Measurements from ENCODE around the gene HDLBP.

The HDLBP gene

DNA sequence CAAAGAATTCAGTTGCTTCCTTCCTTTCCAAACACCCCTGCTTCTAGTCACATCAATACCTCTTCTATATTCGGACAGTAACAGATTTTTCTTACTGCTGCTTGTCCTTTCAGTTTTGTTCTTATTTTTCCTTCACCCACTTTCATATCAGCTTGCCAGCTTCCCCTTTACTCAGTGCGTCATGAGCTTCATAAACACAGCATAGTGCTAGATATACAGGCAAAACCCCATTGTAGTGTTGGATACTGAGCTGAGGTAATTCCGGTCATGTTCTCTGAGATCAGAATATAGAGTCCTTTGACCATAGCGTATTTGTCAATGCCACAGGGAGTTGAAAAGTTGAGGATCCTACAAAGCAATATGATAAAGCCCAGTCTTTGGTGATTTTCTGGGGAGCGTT is 43.0 kb upstream of the HDLBP start:
- Histone ChIP-seq H3K9ac (no peak overlapping the region), H3K4me3 (ENCODE audit: low read depth, low read length) (peak overlapping the region; percentile 13), H2AFZ (no peak overlapping the region), H3K4me2 (ENCODE audit: low read length) (peak overlapping the region; percentile 43), H3K27ac (peak overlapping the region; percentile 29), H3K36me3 (ENCODE audit: control insufficient read depth, insufficient read depth, low read length) (no peaks in the 10 kb centered on the region), H3K9me3 (ENCODE audit: control insufficient read depth, low read length) (no peaks in the 10 kb centered on the region), H3K27me3 (ENCODE audit: control insufficient read depth, insufficient read depth, low read length) (no peaks in the 10 kb centered on the region), H3K4me1 (peaks cover 40% of the 10 kb centered on the region), H3K79me2 (peaks cover 51% of the 10 kb centered on the region)
- TF ChIP-seq, protein P1, sequence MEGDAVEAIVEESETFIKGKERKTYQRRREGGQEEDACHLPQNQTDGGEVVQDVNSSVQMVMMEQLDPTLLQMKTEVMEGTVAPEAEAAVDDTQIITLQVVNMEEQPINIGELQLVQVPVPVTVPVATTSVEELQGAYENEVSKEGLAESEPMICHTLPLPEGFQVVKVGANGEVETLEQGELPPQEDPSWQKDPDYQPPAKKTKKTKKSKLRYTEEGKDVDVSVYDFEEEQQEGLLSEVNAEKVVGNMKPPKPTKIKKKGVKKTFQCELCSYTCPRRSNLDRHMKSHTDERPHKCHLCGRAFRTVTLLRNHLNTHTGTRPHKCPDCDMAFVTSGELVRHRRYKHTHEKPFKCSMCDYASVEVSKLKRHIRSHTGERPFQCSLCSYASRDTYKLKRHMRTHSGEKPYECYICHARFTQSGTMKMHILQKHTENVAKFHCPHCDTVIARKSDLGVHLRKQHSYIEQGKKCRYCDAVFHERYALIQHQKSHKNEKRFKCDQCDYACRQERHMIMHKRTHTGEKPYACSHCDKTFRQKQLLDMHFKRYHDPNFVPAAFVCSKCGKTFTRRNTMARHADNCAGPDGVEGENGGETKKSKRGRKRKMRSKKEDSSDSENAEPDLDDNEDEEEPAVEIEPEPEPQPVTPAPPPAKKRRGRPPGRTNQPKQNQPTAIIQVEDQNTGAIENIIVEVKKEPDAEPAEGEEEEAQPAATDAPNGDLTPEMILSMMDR (IDR thresholded peaks at IDR 0.05): no peak

DNA sequence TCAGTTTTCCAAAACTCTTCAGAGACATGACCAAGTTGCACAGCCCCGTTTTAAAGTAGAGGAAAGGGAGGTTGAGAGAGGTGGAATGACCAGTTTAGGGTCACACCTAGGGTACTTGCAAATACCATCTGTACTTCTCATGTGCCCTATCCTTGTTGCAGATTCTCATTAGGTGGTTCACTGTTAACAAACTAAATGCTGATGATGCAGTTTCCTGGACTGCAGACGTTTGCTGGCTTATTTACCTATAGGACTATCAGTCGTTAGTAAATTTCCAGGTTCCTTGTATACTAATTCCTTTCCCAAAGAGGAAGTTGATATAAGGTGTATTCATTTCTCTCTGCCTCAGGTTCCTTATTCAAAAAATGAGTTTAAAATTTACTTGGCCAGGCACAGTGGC is 42.1 kb upstream of the HDLBP start:
- peak overlapping the region; percentile 58 for H3K4me3 ChIP-seq (ENCODE audit: low read depth, low read length)
- H3K36me3 ChIP-seq (ENCODE audit: control insufficient read depth, insufficient read depth, low read length): no peaks in the 10 kb centered on the region
- peak overlapping the region; percentile 9 for H3K27ac ChIP-seq
- peak overlapping the region; percentile 80 for H3K4me2 ChIP-seq (ENCODE audit: low read length)
- peaks cover 51% of the 10 kb centered on the region for H3K79me2 ChIP-seq
- H3K27me3 ChIP-seq (ENCODE audit: control insufficient read depth, insufficient read depth, low read length): no peaks in the 10 kb centered on the region
- no peak overlapping the region for H2AFZ ChIP-seq
- H3K9me3 ChIP-seq (ENCODE audit: control insufficient read depth, low read length): no peaks in the 10 kb centered on the region
- peaks cover 31% of the 10 kb centered on the region for H3K4me1 ChIP-seq
- H3K9ac ChIP-seq: no peak overlapping the region
- TF ChIP-seq, protein P1 (IDR thresholded peaks at IDR 0.05): no peak

DNA sequence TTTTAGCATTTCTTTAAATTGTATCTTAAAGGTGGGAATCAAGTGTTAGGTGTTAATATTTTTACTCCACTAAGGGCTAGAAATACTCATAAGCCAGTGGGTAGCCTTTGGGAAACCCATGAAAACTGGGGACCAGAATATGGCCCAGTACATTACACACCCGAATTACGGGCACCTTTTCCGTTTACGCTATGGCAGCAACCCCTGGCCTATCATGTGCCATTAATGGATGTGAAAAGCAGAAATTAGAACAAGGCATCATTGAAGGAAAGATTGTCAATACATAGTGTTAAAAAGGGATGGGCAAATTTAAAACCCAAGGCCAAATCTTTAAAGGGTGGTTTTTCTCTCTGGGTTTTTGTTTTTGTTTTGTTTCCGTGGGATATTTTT is 41.4 kb upstream of the HDLBP start:
- peak overlapping the region; percentile 58 for H3K4me3 ChIP-seq (ENCODE audit: low read depth, low read length)
- peaks cover 48% of the 10 kb centered on the region for H3K79me2 ChIP-seq
- TF ChIP-seq, protein P1 (IDR thresholded peaks at IDR 0.05): no peak
- H3K27me3 ChIP-seq (ENCODE audit: control insufficient read depth, insufficient read depth, low read length): no peaks in the 10 kb centered on the region
- no peaks in the 10 kb centered on the region for H3K9me3 ChIP-seq (ENCODE audit: control insufficient read depth, low read length)
- peak overlapping the region; percentile 16 for H3K9ac ChIP-seq
- peak overlapping the region; percentile 80 for H3K4me2 ChIP-seq (ENCODE audit: low read length)
- H2AFZ ChIP-seq: no peak overlapping the region
- no peaks in the 10 kb centered on the region for H3K36me3 ChIP-seq (ENCODE audit: control insufficient read depth, insufficient read depth, low read length)
- peak overlapping the region; percentile 73 for H3K27ac ChIP-seq
- H3K4me1 ChIP-seq: peaks cover 31% of the 10 kb centered on the region

DNA sequence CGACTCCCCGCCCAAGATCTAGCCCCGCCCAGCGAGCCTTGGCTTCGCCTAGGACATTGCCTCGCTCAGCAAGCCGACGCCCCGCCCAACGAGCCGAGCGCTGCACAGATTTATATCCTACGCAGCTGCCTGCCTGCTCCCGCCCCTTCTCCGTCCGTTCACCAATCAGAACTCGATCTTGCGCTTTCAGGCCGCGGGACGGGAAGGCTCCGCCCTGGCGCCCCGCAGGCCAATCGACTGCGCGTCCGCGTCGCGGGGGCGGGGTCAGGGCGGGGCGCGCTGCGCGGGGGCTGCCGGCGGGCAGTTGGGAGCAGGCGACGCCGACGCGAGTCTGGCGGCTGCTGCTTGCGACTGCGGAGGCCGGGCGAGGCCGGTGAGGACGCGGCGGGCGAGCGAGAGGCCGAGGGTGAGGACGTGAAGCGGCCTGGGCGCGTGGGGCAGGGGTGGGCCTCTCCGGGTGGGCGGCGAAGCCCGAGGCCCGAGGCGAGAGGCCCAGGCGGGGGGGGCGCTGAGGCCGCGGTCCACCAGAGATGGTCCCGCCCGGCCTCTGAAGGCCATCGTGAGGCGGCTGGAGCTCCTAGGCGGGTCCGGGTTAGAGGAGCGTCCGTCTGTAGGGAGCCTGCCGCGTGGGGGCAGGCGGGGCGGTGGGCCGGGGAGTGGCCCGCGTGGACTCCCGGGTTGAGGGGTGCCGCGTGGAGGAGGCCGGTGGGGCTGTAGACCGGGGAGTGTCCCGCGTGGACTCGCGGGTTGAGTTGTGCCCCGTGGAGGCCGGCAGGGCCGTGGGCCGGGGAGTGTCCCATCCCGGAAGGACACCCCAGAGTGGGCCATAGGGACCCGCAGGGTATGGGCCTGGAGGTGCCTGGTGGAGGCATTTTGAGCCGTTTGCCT is 40.8 kb upstream of the HDLBP start, which contains the start of gene FARP2:
Gene FARP2 (plus strand): TSS at position 303 of the 888 bp plus-strand sequence. CDS start 16,823 bp downstream, outside the sequence.
- H3K36me3 ChIP-seq (ENCODE audit: control insufficient read depth, insufficient read depth, low read length): no peaks in the 10 kb centered on the region
- H3K9ac ChIP-seq: peak within 1 kb of the TSS; percentile 16
- H3K27ac ChIP-seq: peak within 1 kb of the TSS; percentile 83
- H2AFZ ChIP-seq: peak within 1 kb of the TSS; percentile 63
- peaks cover 28% of the 10 kb centered on the region for H3K4me1 ChIP-seq
- H3K4me2 ChIP-seq (ENCODE audit: low read length): peak within 1 kb of the TSS; percentile 80
- H3K9me3 ChIP-seq (ENCODE audit: control insufficient read depth, low read length): no peaks in the 10 kb centered on the region
- H3K4me3 ChIP-seq (ENCODE audit: low read depth, low read length): peak within 1 kb of the TSS; percentile 58
- H3K79me2 ChIP-seq: peaks cover 44% of the 10 kb centered on the region
- no peaks in the 10 kb centered on the region for H3K27me3 ChIP-seq (ENCODE audit: control insufficient read depth, insufficient read depth, low read length)
- TF ChIP-seq, protein P1 (IDR thresholded peaks at IDR 0.05): no peak

Data from parathyroid adenoma (tissue), 2 donors.